ENCODE results near the gene C1orf105.

C1orf105 gene

DNA sequence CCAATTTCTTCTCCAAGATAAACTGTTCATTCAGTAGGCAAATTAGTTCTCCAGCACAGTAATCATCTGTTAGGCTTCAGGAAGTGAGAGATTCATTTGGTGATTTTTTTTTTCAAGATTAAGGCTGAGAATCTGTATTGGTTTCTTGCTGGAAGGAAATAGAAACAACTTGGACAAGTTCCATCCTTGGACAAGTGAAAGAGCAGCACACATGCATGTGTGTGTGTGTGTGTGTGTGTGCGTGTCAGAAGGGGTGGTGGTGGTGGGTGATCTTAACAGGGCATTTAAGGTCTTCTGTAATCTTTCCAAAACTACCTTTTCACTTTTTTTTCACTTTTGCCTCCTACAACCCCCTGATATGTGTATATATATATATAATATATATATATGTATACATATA is 96.6 kb downstream of the C1orf105 start:
- POLR2A ChIA-PET, result no interaction called here
- no peak for TF ChIP-seq FEZF1 (tag by site-specific recombination; IDR thresholded peaks at IDR 0.05)
- no peak for TF ChIP-seq ZFP41 (tag by site-specific recombination; IDR thresholded peaks at IDR 0.05; ENCODE audit: borderline replicate concordance)
- TF ChIP-seq ZNF248 (tag by site-specific recombination; IDR thresholded peaks at IDR 0.05), result no peak
- no peak for TF ChIP-seq ZNF37A (tag by site-specific recombination; IDR thresholded peaks at IDR 0.05)
- TF ChIP-seq ZNF747 (tag by site-specific recombination; IDR thresholded peaks at IDR 0.05), result no peak
- TF ChIP-seq ZNF785 (tag by site-specific recombination; IDR thresholded peaks at IDR 0.05), result no peak
- no peak for TF ChIP-seq ZSCAN30 (tag by site-specific recombination; IDR thresholded peaks at IDR 0.05)
- TF ChIP-seq ZNF211 (tag by site-specific recombination; IDR thresholded peaks at IDR 0.05; ENCODE audit: low read depth), result no peak
- TF ChIP-seq ZNF768 (tag by site-specific recombination; IDR thresholded peaks at IDR 0.05), result no peak
- TF ChIP-seq ZIC2 (tag by site-specific recombination; IDR thresholded peaks at IDR 0.05), result no peak
- TF ChIP-seq BCL11A (tag by site-specific recombination; IDR thresholded peaks at IDR 0.05; ENCODE audit: low read depth), result no peak
- no peak for TF ChIP-seq OVOL3 (tag by site-specific recombination; IDR thresholded peaks at IDR 0.05)
- no peak for TF ChIP-seq HOXC10 (CRISPR knock-in tag; IDR thresholded peaks at IDR 0.05)
- TF ChIP-seq ZNF132 (tag by site-specific recombination; IDR thresholded peaks at IDR 0.05; ENCODE audit: borderline replicate concordance), result no peak
- TF ChIP-seq ZNF530 (tag by site-specific recombination; IDR thresholded peaks at IDR 0.05; ENCODE audit: low read depth), result no peak
- no peak for TF ChIP-seq ZNF610 (tag by site-specific recombination; IDR thresholded peaks at IDR 0.05; ENCODE audit: borderline replicate concordance)
- no peak for TF ChIP-seq PBX3 (CRISPR knock-in tag; IDR thresholded peaks at IDR 0.05)
- H3K4me3 ChIP-seq (ENCODE audit: low read depth, low read length), result no peak overlapping the region
- H3K36me3 ChIP-seq (ENCODE audit: control insufficient read depth in 2 of 2, insufficient read depth in 1 of 2, low read length in 2 of 2), result no peaks in the 10 kb centered on the region
- no peak overlapping the region for H3K27ac ChIP-seq (ENCODE audit: extremely low read depth, low read depth, low read length)
- no peaks in the 10 kb centered on the region for H3K9me3 ChIP-seq (ENCODE audit: control insufficient read depth, insufficient read depth, low read depth, low read length)
- H3K4me1 ChIP-seq (ENCODE audit: control insufficient read depth, insufficient read depth, low read length), result no peaks in the 10 kb centered on the region
- CTCF ChIA-PET, result interaction anchor here (1.6 kb wide), 1 partner anchor 67 kb away, joined by 3 read pairs; no protein-coding TSS in a partner anchor

DNA sequence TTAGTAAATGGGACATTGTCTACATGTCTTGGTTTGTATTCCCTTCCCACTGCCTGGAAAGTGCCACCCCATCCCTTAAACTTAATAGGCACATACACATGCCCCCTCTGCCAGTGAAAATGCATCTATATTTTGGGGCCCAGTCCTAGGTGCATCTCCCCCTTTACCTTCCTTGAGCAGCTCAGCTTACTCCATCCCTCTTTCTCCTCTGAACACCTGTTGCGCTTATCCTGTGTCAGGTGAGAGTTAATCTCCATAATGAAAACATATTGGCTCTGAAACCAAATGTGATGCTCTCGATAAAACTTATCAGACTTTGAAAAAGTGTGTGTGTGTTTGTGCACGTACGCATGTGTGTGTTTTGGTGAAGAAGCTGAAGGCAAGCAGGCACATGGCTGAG is 97.1 kb downstream of the C1orf105 start:
- Histone ChIP-seq H3K4me3 (ENCODE audit: low read depth, low read length) (no peak overlapping the region), H3K4me1 (ENCODE audit: control insufficient read depth, insufficient read depth, low read length) (no peaks in the 10 kb centered on the region), H3K36me3 (ENCODE audit: control insufficient read depth in 2 of 2, insufficient read depth in 1 of 2, low read length in 2 of 2) (no peaks in the 10 kb centered on the region), H3K27ac (ENCODE audit: extremely low read depth, low read depth, low read length) (no peak overlapping the region), H3K9me3 (ENCODE audit: control insufficient read depth, insufficient read depth, low read depth, low read length) (no peaks in the 10 kb centered on the region)
- CTCF ChIA-PET, result interaction anchor here (0.9 kb wide), 1 partner anchor 20 kb away, joined by 4 read pairs; no protein-coding TSS in a partner anchor
- TF ChIP-seq ZNF16 (tag by site-specific recombination; IDR thresholded peaks at IDR 0.05; ENCODE audit: low read depth), result no peak
- TF ChIP-seq ZNF843 (tag by site-specific recombination; IDR thresholded peaks at IDR 0.05), result no peak
- TF ChIP-seq ZNF48 (tag by site-specific recombination; IDR thresholded peaks at IDR 0.05), result no peak
- TF ChIP-seq OVOL3 (tag by site-specific recombination; IDR thresholded peaks at IDR 0.05), result no peak
- no peak for TF ChIP-seq ZNF114 (tag by site-specific recombination; IDR thresholded peaks at IDR 0.05)
- TF ChIP-seq MYNN (tag by site-specific recombination; IDR thresholded peaks at IDR 0.05; ENCODE audit: borderline replicate concordance), result no peak
- peak; percentile 86 for TF ChIP-seq SCRT2 (tag by site-specific recombination; IDR thresholded peaks at IDR 0.05)
- TF ChIP-seq ZNF19 (tag by site-specific recombination; IDR thresholded peaks at IDR 0.05; ENCODE audit: low read depth), result no peak
- TF ChIP-seq ZNF223 (tag by site-specific recombination; IDR thresholded peaks at IDR 0.05), result no peak
- TF ChIP-seq, protein P1, sequence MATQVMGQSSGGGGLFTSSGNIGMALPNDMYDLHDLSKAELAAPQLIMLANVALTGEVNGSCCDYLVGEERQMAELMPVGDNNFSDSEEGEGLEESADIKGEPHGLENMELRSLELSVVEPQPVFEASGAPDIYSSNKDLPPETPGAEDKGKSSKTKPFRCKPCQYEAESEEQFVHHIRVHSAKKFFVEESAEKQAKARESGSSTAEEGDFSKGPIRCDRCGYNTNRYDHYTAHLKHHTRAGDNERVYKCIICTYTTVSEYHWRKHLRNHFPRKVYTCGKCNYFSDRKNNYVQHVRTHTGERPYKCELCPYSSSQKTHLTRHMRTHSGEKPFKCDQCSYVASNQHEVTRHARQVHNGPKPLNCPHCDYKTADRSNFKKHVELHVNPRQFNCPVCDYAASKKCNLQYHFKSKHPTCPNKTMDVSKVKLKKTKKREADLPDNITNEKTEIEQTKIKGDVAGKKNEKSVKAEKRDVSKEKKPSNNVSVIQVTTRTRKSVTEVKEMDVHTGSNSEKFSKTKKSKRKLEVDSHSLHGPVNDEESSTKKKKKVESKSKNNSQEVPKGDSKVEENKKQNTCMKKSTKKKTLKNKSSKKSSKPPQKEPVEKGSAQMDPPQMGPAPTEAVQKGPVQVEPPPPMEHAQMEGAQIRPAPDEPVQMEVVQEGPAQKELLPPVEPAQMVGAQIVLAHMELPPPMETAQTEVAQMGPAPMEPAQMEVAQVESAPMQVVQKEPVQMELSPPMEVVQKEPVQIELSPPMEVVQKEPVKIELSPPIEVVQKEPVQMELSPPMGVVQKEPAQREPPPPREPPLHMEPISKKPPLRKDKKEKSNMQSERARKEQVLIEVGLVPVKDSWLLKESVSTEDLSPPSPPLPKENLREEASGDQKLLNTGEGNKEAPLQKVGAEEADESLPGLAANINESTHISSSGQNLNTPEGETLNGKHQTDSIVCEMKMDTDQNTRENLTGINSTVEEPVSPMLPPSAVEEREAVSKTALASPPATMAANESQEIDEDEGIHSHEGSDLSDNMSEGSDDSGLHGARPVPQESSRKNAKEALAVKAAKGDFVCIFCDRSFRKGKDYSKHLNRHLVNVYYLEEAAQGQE (tag by site-specific recombination; IDR thresholded peaks at IDR 0.05), result no peak
- no peak for TF ChIP-seq ZXDB (tag by site-specific recombination; IDR thresholded peaks at IDR 0.05)
- TF ChIP-seq ZNF626 (tag by site-specific recombination; IDR thresholded peaks at IDR 0.05), result no peak
- TF ChIP-seq RBAK (tag by site-specific recombination; IDR thresholded peaks at IDR 0.05), result no peak
- peak; percentile 61; the same call in 1 of the 2 replicates for TF ChIP-seq SCRT1 (tag by site-specific recombination; IDR thresholded peaks at IDR 0.05; ENCODE audit: borderline replicate concordance)
- POLR2A ChIA-PET, result no interaction called here

All from HEK293 (cell line).